RWPE1 (cell line): ENCODE results near the gene CECR2.
"Not testable (repeated sequence)": the region's sequence is repeated elsewhere in the genome, so short reads cannot be mapped to it uniquely, and the experiment has no call there.

ENCODE experiments used
- CTCF ChIA-PET: fragments of 350-600 bp; sonication (Branson Sonifier 250); formaldehyde crosslinking; extraction: SDS; loops from one replicate; lab custom pipeline; 2021; lab: Yijun Ruan, JAX
- POLR2A ChIA-PET: fragments of 400-600 bp; formaldehyde crosslinking; extraction: SDS; loops from one replicate; lab custom pipeline; 2020; ENCODE audit warnings: antibody characterized with exemption; ENCODE audit not compliant: low non-redundant PET; lab: Yijun Ruan, JAX
- DNase-seq: peaks from one replicate; pipeline ENCODE4 v3.0.0; 2012; ENCODE audit warnings: low spot score
- H3K27ac ChIP-seq: fragments of 450-650 bp; 2 replicates; pipeline ENCODE4 v1.5.1; 2017
- TF ChIP-seq, protein P1 (sequence below): fragments of 450-650 bp; conservative IDR thresholded peaks from 2 replicates; pipeline ENCODE4 v1.5.1; 2017; ENCODE audit warnings: low read depth, mild to moderate bottlenecking

CECR2 gene

DNA sequence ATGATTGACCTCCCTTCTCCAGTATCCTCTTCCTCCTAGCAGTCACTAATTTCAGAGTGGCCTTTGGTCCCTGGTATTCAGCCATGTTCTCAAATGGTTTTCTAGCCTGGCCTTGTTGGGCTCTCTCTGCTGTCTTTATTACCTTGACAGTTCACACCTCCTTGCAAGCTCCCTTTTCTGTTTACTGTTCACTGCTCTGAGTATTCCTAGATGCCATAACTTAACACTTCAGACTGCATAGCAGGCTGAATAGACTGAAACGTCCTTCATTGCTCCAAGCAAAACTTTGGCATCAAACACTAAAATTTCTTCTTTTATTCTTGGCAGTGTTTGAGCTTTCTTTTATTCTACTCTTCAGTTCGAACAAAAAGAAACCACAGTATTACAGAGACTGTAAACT, 144.4 kb downstream of the CECR2 start:
- TF ChIP-seq, protein P1, sequence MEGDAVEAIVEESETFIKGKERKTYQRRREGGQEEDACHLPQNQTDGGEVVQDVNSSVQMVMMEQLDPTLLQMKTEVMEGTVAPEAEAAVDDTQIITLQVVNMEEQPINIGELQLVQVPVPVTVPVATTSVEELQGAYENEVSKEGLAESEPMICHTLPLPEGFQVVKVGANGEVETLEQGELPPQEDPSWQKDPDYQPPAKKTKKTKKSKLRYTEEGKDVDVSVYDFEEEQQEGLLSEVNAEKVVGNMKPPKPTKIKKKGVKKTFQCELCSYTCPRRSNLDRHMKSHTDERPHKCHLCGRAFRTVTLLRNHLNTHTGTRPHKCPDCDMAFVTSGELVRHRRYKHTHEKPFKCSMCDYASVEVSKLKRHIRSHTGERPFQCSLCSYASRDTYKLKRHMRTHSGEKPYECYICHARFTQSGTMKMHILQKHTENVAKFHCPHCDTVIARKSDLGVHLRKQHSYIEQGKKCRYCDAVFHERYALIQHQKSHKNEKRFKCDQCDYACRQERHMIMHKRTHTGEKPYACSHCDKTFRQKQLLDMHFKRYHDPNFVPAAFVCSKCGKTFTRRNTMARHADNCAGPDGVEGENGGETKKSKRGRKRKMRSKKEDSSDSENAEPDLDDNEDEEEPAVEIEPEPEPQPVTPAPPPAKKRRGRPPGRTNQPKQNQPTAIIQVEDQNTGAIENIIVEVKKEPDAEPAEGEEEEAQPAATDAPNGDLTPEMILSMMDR = no peak

DNA sequence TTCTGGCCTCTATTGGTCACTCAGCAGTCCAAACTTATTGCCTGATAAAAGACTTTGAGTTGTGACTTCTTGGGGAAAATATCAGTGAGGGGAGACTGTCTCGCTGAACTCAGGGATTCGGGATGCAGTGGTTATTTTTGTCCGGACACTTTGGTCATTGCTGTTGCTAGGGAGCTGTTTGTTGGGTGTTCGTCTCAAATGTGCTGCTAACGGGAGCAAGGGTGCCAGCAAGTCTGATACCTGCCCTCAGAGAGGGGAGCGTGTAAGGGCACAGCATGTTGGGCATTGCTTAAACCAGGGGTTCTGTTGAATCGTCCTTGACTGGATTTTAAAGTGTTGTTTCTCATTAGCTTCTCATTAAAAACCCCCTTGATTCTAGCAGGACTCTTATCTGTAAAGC, 144.8 kb downstream of the CECR2 start:
- ChIA-PET CTCF (no interaction called here), POLR2A (no interaction called here)
- TF ChIP-seq, protein P1 = no peak
- no peak for DNase-seq
- H3K27ac ChIP-seq = no peak overlapping the region

More for the DNA sequence above, 144.4 kb downstream of the CECR2 start:
- DNase-seq = no peak
- H3K27ac ChIP-seq = no peak overlapping the region
- CTCF ChIA-PET = interaction anchor here (1.8 kb wide), 1 partner anchor 342 kb away, joined by 10 read pairs; no protein-coding TSS in a partner anchor
- POLR2A ChIA-PET = no interaction called here

DNA sequence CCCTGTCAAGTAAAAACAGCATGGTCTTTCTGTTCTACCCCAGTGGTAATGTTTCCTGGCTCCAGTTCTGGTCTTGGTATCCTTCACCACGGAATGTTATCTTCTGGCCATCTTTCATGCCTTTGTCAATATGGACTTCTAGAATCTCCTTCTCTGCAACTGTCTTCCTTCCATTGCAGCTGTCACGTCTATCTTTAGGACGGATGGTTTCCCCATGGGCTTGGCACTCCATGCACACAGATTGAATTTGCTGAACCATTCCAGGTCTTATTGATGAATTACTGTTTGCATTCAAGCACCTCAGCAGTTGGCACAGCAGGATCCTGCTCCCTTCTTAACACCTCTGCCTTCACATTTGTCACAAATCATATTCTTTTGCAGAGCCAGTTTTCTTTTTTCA, 149.1 kb downstream of the CECR2 start:
- no peak overlapping the region for H3K27ac ChIP-seq
- CTCF ChIA-PET = no interaction called here
- no peak for DNase-seq
- POLR2A ChIA-PET = no interaction called here
- TF ChIP-seq, protein P1 = no peak

DNA sequence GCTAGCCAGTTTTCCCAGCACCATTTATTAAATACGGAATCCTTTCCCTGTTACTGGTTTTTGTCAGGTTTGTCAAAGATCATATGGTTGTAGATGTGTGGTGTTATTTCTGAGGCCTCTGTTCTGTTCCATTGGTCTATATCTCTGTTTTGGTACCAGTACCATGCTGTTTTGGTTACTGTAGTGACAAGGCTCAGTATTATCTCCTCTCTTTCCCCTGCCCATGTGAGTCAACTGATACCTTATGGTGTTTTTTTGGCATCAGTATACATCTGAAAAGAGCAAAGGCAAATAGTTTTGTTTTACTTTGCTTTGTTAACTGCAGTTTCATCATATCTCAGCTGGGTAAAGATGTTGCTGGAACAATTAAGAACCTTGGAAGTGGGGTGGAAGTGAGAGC, 152.7 kb downstream of the CECR2 start:
- CTCF ChIA-PET, POLR2A ChIA-PET, H3K27ac ChIP-seq, DNase-seq: not testable (repeated sequence)

DNA sequence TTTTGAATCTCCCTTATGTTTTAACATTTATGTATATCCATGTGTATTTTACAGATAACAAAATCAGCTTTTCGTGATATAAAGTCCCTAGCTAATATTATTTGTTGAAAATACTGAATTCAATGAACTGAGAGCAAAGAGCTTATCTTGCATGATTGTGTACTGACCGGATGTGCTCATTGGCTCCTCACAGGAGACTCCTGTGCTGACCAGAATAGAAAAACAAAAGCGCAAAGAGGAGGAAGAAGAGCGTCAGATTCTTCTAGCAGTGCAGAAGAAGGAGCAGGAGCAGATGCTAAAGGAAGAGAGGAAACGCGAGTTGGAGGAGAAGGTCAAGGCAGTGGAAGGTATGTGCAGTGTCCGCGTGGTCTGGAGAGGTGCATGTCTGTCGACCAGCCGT, 154.7 kb downstream of the CECR2 start:
- TF ChIP-seq, protein P1 = no peak
- no peak for DNase-seq
- CTCF ChIA-PET = no interaction called here
- no peak overlapping the region for H3K27ac ChIP-seq
- POLR2A ChIA-PET = no interaction called here

DNA sequence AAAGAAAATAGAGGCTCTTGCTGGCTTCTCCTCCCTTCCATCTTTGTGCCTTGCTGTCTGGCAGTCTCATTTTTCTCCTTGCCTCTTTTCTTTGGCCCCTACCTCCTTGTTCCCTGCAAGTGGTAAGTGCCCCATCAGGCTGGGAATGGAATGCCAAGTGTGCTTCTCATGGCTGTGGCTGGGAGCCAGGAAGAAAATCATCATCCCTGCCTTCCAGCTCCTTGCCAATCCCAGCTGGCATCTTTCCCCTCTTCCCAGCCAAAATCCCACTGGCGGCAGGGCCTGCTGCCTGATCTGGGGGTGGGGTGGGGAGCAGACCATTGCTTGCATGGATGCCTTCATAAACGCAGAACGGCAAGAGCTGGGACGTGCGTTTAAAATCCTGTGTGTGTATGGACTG, 167.0 kb downstream of the CECR2 start:
- no peak overlapping the region for H3K27ac ChIP-seq
- ChIA-PET POLR2A (no interaction called here), CTCF (interaction anchor here (0.5 kb wide), 1 partner anchor 140 kb away, joined by 10 read pairs; no protein-coding TSS in a partner anchor)
- DNase-seq = no peak
- TF ChIP-seq, protein P1 = no peak

DNA sequence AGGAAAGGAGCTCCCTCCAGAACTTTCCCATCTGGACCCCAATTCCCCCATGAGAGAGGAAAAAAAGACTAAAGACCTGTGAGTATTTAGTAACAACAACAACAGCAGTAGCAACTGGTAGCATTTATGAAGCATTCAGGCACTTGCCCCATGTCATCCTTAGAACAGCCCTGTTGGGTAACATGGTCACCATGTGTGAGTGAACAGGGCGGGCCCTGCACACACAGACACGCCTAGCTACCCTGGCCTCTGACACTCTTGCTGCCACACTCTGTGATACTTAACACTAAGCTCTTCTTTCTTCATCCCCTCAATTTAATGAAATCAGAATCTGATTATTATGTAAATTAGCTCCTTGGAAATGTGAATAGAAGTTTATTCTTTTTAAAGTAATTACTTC, 167.9 kb downstream of the CECR2 start:
- ChIA-PET CTCF (interaction anchor here (0.6 kb wide), 1 partner anchor 412 kb away, joined by 3 read pairs; no protein-coding TSS in a partner anchor), POLR2A (no interaction called here)
- DNase-seq = no peak
- TF ChIP-seq, protein P1 = no peak
- H3K27ac ChIP-seq = no peak overlapping the region
